ENCODE data around the gene RCC2.

The RCC2 gene

DNA sequence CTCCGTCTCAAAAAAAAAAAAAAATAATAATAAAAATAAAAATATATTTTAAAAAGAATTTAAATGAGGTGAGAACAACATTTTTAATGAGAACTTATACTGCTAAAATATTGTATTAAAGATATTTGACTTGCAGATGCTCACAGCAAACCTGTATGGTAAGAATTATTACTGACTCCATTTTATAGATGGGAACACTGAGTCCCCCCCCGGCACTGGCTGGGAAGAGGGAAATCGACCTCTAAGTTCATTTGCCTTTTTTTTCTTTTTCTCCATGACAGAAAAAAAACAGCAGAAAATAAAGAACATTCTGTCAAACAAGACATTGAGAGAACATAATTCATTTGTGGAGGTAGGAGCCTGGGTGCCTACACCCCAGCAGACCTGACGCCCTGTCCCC lies 80.9 kb downstream of the RCC2 start:
- no peak for DNase-seq (ENCODE audit: low read depth, low spot score)
- H3K27ac ChIP-seq (ENCODE audit: low read length) = no peak overlapping the region
- no peaks in the 10 kb centered on the region for H3K36me3 ChIP-seq (ENCODE audit: control insufficient read depth, insufficient read depth, low read length)
- no CpG with 5 or more reads among the region's 4 CpGs for WGBS (ENCODE audit: insufficient coverage, insufficient read length)
- no peaks in the 10 kb centered on the region for H3K27me3 ChIP-seq (ENCODE audit: control insufficient read depth, insufficient read depth, low read length)
- peaks cover 3% of the 10 kb centered on the region; the same call in 1 of the 2 replicates for H3K4me1 ChIP-seq (ENCODE audit: control insufficient read depth, insufficient read depth, low read length)
- H3K4me3 ChIP-seq (ENCODE audit: low read length) = no peak overlapping the region
- no peaks in the 10 kb centered on the region for H3K9me3 ChIP-seq (ENCODE audit: control insufficient read depth, insufficient read depth, low read length)
